Heart right ventricle (tissue), 16 donors: ENCODE data around the gene DEPDC5. TPM values are rescaled to one million over a fixed set of nuclear protein-coding genes. Genes with fewer than 3 reads are reported as not detected.
"Not testable (repeated sequence)": the region's sequence is repeated elsewhere in the genome, so short reads cannot be mapped to it uniquely, and the experiment has no call there.

Experiments used
- ATAC-seq, 8 donors: fragments of 200-7000 bp; cut with Tn5 transposase; one replicate each; pipeline ENCODE4 v1.9.1; 2020; ENCODE audit warnings: mild to moderate bottlenecking in 8 of 8, moderate library complexity in 8 of 8, moderate number of reproducible peaks in 1 of 8
- DNase-seq, 2 donors: peaks; one replicate each; pipeline ENCODE4 v3.0.0-alpha.2; 2020
- H3K27ac ChIP-seq, 10 donors: fragments of 200-600 bp; sonication (generic) in 2 of 10; one replicate each; pipeline versions ENCODE4 v1.5.0 to v1.8.0; 2020 to 2022; ENCODE audit warnings: mild to moderate bottlenecking in 3 of 10
- H3K27me3 ChIP-seq, 7 donors: fragments of 200-600 bp; one replicate each; pipeline ENCODE4 v1.8.0; 2021 to 2022; ENCODE audit warnings: mild to moderate bottlenecking in 2 of 7
- H3K36me3 ChIP-seq, 9 donors: fragments of 200-600 bp; sonication (generic) in 1 of 9; one replicate each; pipeline versions ENCODE4 v1.5.0 to v1.8.0; 2020 to 2022; ENCODE audit warnings: mild to moderate bottlenecking in 2 of 9
- H3K4me1 ChIP-seq, 9 donors: fragments of 200-600 bp; sonication (generic) in 1 of 9; one replicate each; pipeline versions ENCODE4 v1.5.0 to v1.8.0; 2020 to 2022; ENCODE audit warnings: mild to moderate bottlenecking in 4 of 9
- H3K4me3 ChIP-seq, 10 donors: fragments of 200-600 bp; sonication (generic) in 2 of 10; one replicate each; pipeline versions ENCODE4 v1.5.0 to v1.8.0; 2020 to 2022; ENCODE audit warnings: mild to moderate bottlenecking in 7 of 10, moderate library complexity in 2 of 10
- H3K9me3 ChIP-seq, 11 donors: fragments of 200-600 bp in 10 of 11; sonication (generic) in 2 of 11; one replicate each; pipeline versions ENCODE4 v1.5.0 to v1.8.0; 2013 to 2022; ENCODE audit warnings: mild to moderate bottlenecking in 2 of 11, control low read depth in 1 of 11, moderate library complexity in 1 of 11
- CTCF ChIP-seq, 9 donors: fragments of 200-600 bp; sonication (generic) in 2 of 9; IDR thresholded peaks; one replicate each; pipeline versions ENCODE4 v1.5.0 to v1.8.0; 2021 to 2022; ENCODE audit warnings: antibody characterized with exemption in 9 of 9, mild to moderate bottlenecking in 5 of 9, moderate library complexity in 1 of 9
- WGBS, 2 donors: extraction: QIAGEN DNeasy Blood & Tissue Kit; methylation state at CpG; one replicate each; pipeline ENCODE4 v1.1.7; 2013; ENCODE audit warnings: inconsistent platforms in 1 of 2; 5-methylcytosine and 5-hydroxymethylcytosine counted together
- intact Hi-C, 10 donors: fragments of 100-400 bp; cut with DNase I; formaldehyde crosslinking; loops; one replicate each; pipeline versions ENCODE4 v1.11.1 to v1.14.2; 2022
- polyA plus RNA-seq, 2 donors: library from polyadenylated mRNA; stranded (reverse); fragments of 200-250 nt; gene quantifications; one replicate each; pipeline ENCODE4 v1.2.3, GENCODE V29; 2013
- total RNA-seq, 10 donors: library from RNA; stranded (reverse); fragmentation: NEBNext Ultra II Directional in 3 of 10; extraction: Animal tissue kit (Norgen Biotek cat#: 25700) in 3 of 10; gene quantifications; one replicate each; pipeline versions ENCODE4 v1.2.1 to v1.2.4, GENCODE V29; 2021 to 2023
- donor health status: Arrhythmogenic right ventricular cardiomyopathy.
- donor health status: ischemic (EF 13 %, LVEDD 7.1; RV severe dilation, severe dysfunction).
- donor health status: healthy with polysubstance abuse.
- donor health status: DM: no; HTN: yes; CAD: no.
- donor health status: DM: no; HTN: no; CAD: no.
- donor health status: ischemic (EF 25% LVEDD 6.9; RV normal size, moderate dysfunction).
- donor health status: ischemic (EF 25% LVEDD 5.7; RV mildly dilated, moderate dysfunction).
- donor health status: healthy.
- donor health status: DM: yes; HTN: yes; CAD: no.
- donor health status: Ischemic cardiomyopathy.
- donor health status: ischemic (EF 35%, LVEDD 5.7; RV mildly dilated, moderate dysfunction).
- donor health status: nonischemic (EF 11% LVEDD 7.7; RV severe dilation, severe dysfunction).
- donor health status: DM: yes; HTN: yes; CAD: no.
- donor health status: PGD.
- donor health status: ischemic (EF 29% LVEDD 5.4; RV normal size, mild dysfunction).
- donor health status: nonischemic (EF 23%, LVEDD 6.1; RV moderate dilation, normal function).

Gene DEPDC5
- total and polyA plus RNA-seq, 12 donors, result 6.2 to 19.1 (median 14.4) TPM

DNA sequence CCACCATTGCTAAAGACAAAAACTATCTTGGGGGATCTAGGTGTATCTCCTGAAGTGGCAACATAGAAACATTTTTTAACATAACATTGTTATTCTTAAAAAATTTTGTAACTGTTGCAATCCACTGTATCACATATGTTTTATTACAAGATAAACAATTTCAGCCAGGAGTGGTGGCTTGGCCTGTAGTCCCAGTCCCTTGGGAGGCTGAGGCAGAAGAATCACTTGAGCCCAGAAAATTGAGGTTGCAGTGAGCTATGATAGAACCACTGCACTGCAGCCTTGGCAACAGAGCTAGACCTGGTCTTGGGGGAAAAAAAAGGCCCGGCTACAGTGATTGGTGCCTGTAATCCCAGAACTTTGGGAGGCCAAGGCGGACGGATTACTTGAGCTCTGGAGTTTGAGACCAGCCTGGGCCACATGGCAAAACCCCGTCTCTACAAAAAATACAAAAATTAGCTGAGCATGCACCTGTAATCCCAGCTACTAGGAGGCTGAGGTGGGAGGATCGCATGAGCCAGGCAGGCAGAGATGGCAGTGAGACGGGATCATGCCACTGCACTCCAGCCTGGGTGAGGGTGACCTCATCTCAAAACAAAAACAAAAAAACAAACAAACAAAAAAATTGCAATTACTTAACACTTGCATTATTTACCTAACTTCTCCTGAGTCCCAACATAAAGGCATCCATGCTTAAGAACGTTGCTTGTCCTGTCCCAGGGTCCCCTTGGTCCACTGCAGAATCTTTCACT is 1.5 kb upstream of the DEPDC5 start:
- no peak for TF ChIP-seq CTCF (IDR thresholded peaks at IDR 0.05)
- DNase-seq (no peak), ATAC-seq (no peak)
- Histone ChIP-seq H3K27ac (peak overlapping the region in 9 of 10 donors; percentile 92 to 98 (median 95)), H3K4me3 (peak overlapping the region in 2 of 10 donors; percentile 84), H3K4me1 (peaks cover 9 to 73% (median 55%) of the 10 kb centered on the region in 9 donors), H3K36me3 (peaks cover 0 to 7% (median 0%) of the 10 kb centered on the region in 9 donors), H3K9me3 (no peaks in the 10 kb centered on the region), H3K27me3 (no peaks in the 10 kb centered on the region)
- 63 to 78% methylated on average over 7 of the region's 7 CpGs for WGBS, 2 donors
- intact Hi-C loops, result loop anchor here in 5 of 10 donors (5.0 to 10.0 kb wide), 4 partner anchors 87 to 530 kb away; partner anchors contain the start of gene PISD (in 4 of the 5)

GRCh38 chr22:31753005-31753633 is 700 bp upstream of the DEPDC5 start:
- ATAC-seq (peak in 7 of 8 donors; percentile 1 to 15 (median 6)), DNase-seq (peak; percentile 37 to 44)
- no peak for TF ChIP-seq CTCF (IDR thresholded peaks at IDR 0.05)
- 3% methylated on average over 20 of the region's 20 CpGs for WGBS, 2 donors
- H3K4me1 ChIP-seq, result peaks cover 9 to 66% (median 47%) of the 10 kb centered on the region in 9 donors
- intact Hi-C loops, result loop anchor here in 5 of 10 donors (1.0 to 10.0 kb wide), 5 partner anchors 88 to 531 kb away; partner anchors contain the start of genes PISD (in 4 of the 5) and YWHAH (in 1 of the 5)
- H3K4me3 ChIP-seq, result peak overlapping the region; percentile 48 to 94 (median 84)
- no peaks in the 10 kb centered on the region for H3K27me3 ChIP-seq
- peaks cover 0 to 14% (median 0%) of the 10 kb centered on the region in 9 donors for H3K36me3 ChIP-seq
- H3K27ac ChIP-seq, result peak overlapping the region; percentile 74 to 98 (median 95)
- no peaks in the 10 kb centered on the region for H3K9me3 ChIP-seq

DNA sequence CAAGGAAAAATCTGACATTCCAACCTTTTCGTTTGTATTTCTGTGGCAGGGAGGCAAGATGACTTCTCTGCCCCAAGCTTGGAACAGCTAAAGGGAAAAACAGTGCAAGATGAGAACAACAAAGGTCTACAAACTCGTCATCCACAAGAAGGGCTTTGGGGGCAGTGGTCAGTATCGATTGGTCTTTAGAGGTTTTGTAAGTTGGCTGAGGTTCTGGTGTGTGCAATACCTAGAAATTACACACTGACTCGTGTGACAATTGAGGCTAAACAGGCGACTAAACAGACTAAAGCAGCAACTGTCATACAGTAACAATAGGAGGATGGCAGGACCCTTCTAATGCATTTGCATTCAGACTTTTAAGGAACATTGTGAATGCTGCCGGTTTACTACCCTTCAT is 994 bp downstream of the DEPDC5 start:
- Histone ChIP-seq H3K27ac (peak overlapping the region in 8 of 10 donors; percentile 27 to 98 (median 96)), H3K4me1 (peaks cover 6 to 53% (median 34%) of the 10 kb centered on the region in 9 donors), H3K27me3 (no peaks in the 10 kb centered on the region), H3K36me3 (peaks cover 0 to 29% (median 0%) of the 10 kb centered on the region in 9 donors), H3K9me3 (no peaks in the 10 kb centered on the region), H3K4me3 (peak overlapping the region in 6 of 10 donors; percentile 70 to 94 (median 88))
- DNase-seq (no peak), ATAC-seq (no peak)
- intact Hi-C loops, result loop anchor here in 5 of 10 donors (5.0 to 10.0 kb wide), 4 partner anchors 90 to 533 kb away; partner anchors contain the start of gene PISD (in 4 of the 5)
- TF ChIP-seq CTCF (IDR thresholded peaks at IDR 0.05), result no peak
- WGBS, 2 donors, result 31% methylated on average over 6 of the region's 6 CpGs

- peaks cover 5 to 38% (median 24%) of the 10 kb centered on the region in 9 donors for H3K4me1 ChIP-seq
- intact Hi-C loops, result loop anchor here in 1 of 10 donors (10.0 kb wide), 1 partner anchor 92 kb away; the partner anchor contains the start of gene PISD
- TF ChIP-seq CTCF (IDR thresholded peaks at IDR 0.05), result no peak
- peaks cover 0 to 53% (median 5%) of the 10 kb centered on the region in 9 donors for H3K36me3 ChIP-seq
- H3K27ac ChIP-seq, result no peak overlapping the region
- H3K27me3 ChIP-seq, result no peaks in the 10 kb centered on the region
- H3K9me3 ChIP-seq, result no peaks in the 10 kb centered on the region
- no peak overlapping the region for H3K4me3 ChIP-seq
- DNase-seq (no peak), ATAC-seq (no peak)
- WGBS, 2 donors, result 32 to 33% methylated on average over 1 of the region's 1 CpG
These were observed 3.4 kb downstream of the DEPDC5 start for GRCh38 chr22:31757265-31757664.

DNA sequence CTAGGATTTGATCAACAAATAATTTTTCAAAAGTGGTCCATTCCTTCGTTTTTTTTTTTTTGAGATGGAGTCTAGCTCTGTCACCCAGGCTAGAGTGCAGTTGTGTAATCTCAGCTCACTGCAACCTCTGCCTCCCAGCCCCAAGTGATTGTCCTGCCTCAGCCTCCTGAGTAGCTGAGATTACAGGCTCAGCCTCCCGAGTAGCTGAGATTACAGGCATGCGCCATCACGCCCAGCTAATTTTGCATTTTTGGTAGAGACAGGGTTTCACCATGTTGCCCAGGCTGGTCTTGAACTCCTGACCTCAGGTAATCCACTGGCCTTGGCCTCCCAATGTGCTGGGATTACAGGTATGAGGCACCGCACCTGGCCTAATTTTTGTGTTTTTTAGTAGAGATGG is 5.0 kb downstream of the DEPDC5 start:
- Histone ChIP-seq H3K4me1 (peaks cover 3 to 26% (median 12%) of the 10 kb centered on the region in 9 donors), H3K36me3 (peaks cover 0 to 68% (median 5%) of the 10 kb centered on the region in 9 donors)
- H3K27me3 ChIP-seq, H3K9me3 ChIP-seq, H3K4me3 ChIP-seq, DNase-seq, H3K27ac ChIP-seq, ATAC-seq: not testable (repeated sequence)
- 90 to 91% methylated on average over 5 of the region's 5 CpGs for WGBS, 2 donors
- intact Hi-C loops, result loop anchor here in 1 of 10 donors (10.0 kb wide), 1 partner anchor 94 kb away; the partner anchor contains the start of gene PISD
